Endothelial cell of hepatic sinusoid (primary cell): ENCODE results near the gene CORO1C.
"Not testable (repeated sequence)": the region's sequence is repeated elsewhere in the genome, so short reads cannot be mapped to it uniquely, and the experiment has no call there.

Experiments
- in situ Hi-C: cut with HindIII; loops from 2 replicates; pipeline ENCODE4 v1.10.0; 2017; ENCODE audit warnings: low sequenced_read_pairs

CORO1C gene

DNA sequence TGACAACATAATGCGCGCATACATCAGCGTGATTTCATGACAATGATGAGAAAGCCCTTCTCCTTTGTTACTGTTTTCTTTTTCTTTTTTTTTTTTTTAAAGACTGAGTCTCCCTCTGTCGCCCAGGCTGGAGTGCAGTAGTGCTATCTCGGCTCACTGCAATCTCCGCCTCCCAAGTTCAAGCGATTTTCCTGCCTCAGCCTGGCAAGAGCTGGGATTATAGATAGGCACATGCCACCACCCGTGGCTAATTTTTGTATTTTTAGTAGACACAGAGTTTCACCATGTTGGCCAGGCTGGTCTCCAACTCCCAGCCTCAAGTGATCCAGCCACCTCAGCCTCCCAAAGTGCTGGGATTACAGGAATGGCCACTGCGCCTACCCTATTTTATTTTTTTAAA is 76.7 kb downstream of the CORO1C start:
- in situ Hi-C loops = not testable (repeated sequence)

DNA sequence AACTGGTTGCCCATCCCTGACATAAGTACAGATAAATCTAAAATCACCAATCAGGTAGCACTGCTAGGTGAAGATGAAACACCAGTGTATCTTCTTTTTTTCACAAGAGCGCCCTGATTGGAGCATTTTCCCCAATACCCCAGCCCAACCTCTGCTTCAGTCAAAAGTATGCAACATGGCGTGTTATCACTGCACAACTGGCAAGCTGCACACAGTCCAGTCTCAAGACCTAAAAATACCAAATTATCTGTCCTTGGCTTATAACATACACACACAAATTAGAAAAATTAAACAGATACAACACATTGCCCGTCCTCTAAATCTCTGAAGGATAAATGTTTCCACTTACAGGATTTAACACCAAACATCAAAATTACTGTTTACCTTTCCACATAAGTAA is 77.4 kb downstream of the CORO1C start:
- in situ Hi-C loops = no loop called here

DNA sequence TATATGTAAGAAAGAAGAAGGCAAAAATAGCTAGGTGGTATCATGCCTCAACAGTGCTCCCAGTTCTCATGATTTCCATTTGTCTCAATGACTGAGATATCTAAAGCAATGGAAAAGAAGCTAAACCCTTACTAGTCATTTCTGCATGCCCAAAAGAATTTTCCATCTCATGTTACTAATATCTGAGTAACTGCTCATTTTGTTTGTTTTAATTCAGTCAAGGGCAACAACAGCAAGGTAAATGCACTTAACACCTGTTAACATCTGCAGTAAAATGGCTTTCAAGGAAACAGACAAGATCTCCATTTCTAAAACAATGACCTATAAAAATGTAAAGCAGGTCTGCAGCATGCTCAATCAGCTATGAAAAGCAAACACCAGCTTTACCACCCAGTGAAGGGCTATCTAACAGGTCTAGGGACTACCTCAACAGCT is 78.2 kb downstream of the CORO1C start:
- in situ Hi-C loops = no loop called here

DNA sequence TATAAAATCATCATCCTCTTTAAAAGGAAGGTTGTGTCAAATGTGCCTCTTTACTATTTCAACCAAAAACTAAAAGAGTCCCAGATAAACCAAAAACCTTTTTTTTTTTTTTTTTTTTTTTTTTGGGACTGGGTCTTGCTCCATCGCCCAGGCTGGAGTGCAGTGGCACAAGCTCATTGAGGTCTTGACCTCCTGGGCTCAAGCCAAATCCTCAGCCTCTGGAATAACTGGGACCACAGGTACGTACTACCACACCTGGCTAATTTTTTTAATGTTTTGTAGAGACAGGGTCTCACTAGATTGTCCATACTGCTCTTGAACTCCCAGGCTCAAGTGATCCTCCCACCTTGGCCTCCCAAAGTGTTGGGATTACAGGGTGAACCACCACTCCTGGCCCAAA is 81.2 kb downstream of the CORO1C start:
- in situ Hi-C loops = no loop called here

DNA sequence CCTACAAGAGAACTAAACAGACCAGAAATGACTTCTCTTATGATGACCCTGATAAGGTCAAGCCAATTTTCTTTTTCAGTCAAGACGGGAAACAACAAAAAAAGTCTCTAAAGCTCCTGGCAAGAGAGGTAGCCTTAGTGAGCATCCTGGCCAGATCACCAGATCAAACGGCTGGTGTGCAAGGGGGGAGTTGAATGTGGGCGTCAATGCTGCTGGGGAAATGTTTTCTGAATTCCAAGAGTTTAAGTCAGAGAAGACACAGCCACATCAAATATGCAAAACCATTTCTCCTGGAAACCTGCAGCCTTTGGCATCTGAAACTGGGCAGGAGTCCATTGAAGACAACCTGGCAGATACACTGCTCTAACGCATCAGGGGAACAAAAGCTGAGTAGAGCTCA is 81.6 kb downstream of the CORO1C start:
- in situ Hi-C loops = no loop called here

DNA sequence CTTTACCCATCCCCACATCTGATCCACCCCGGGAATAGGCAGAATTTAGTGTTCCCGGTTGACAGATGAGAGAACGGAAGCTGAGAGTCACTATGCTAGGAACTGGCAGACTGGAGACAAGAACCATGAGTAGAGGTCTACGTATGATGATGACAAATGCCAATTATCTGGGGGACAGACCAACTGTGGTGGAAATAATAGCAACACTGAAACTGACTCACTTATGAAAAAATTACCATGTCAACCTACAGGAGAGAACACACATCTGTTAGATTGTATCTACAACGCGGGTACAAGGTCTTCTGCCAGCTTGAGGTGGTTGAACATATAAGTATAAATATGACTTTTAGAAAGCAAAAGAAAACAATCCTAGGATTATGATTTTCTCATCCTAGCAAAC is 82.2 kb downstream of the CORO1C start:
- in situ Hi-C loops = no loop called here

DNA sequence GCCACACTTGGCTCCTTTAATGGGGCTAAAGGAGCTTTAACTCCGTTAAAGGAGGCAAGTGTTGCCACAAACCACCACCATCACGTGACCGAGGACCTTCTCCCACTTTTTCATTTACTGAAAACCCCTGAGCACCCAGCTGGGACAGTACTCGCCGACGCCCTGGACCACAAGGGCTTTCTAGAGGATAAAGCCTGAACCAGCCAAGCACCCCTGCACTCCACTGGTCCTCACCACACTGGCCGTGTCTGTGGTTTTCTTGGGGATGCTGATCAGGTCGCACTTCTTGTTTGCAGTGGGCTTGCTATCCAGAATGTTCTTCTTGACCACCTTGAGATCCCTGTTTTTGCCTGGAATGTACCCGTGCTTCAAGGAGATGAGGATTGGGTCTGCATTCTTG is 82.9 kb downstream of the CORO1C start:
- in situ Hi-C loops = no loop called here

DNA sequence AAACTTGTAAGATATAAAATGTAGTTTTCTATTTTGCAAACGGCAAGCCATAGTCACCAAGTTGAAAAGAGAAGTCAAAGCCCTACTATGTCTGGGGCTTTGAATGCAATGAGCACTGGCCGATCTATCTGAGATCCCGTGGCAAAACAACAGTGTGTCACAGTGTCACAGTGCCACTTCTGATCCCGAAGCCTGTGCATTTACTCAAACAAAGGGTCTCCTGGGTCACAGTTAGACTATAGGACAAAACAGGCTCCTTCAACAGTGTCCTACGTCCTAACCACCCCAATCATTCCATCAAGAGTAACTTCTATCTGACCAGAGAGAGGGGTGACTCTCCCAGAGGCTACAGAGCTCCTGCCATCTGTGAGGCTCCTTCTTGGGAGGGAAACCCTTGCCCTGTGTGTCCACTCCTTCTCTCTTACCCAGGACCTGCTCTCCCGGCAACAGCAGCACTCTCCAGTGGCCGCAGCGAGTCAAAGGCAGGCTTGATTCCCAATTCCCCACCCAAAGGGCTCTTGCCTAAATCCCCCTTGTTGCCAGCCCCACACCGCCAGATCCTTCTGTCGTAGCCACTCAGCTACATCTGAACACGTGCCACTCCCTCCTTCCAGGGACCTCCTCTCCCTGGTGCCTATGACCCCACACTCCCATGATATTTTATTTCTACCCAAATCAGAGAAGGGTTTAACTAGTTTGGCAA is 83.6 kb downstream of the CORO1C start:
- in situ Hi-C loops = no loop called here

DNA sequence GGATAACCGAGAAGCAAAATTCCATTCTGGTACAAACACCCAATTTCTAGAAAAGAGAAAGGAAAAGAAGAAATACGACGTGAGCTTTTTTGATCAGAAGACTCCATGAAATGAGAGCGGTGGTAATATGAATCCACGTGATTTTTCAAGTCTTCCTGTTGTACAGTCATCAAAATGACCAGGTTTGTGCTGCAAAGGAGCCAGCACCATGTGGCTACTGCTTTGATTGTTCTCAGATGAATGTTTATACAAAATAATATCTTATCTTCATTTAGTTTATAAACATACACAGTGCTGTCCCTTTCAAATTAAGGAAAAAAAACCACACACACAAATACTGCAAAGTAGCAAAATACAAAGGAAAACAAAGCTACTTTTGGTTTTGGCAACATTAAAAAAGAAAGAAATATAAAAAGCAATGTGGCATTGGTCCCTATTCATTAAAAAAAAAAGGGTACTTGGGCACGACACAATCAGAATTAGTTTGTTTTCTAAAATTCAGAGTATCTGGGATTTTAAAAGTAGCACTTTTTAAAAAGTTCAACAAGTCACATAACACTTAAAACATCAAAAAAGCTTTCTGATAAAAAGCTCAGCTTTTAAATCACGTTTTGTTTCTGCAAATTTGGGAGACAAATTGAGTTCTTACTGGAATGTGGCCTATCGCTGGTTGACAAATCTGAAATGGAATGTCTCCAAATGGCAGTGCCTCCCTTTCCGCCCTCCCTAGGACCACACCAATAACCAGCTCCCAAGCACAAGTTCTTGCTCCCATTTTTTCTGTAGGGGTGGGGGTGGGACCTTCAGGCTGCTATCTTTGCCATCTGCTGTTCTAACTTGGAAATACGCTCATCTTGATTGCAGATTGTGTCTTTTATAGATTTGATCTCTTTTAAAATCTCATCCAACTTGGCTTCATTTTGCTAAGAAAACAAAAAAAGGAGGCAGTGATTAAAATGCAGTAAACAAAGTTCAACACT is 84.4 kb downstream of the CORO1C start:
- in situ Hi-C loops = no loop called here

DNA sequence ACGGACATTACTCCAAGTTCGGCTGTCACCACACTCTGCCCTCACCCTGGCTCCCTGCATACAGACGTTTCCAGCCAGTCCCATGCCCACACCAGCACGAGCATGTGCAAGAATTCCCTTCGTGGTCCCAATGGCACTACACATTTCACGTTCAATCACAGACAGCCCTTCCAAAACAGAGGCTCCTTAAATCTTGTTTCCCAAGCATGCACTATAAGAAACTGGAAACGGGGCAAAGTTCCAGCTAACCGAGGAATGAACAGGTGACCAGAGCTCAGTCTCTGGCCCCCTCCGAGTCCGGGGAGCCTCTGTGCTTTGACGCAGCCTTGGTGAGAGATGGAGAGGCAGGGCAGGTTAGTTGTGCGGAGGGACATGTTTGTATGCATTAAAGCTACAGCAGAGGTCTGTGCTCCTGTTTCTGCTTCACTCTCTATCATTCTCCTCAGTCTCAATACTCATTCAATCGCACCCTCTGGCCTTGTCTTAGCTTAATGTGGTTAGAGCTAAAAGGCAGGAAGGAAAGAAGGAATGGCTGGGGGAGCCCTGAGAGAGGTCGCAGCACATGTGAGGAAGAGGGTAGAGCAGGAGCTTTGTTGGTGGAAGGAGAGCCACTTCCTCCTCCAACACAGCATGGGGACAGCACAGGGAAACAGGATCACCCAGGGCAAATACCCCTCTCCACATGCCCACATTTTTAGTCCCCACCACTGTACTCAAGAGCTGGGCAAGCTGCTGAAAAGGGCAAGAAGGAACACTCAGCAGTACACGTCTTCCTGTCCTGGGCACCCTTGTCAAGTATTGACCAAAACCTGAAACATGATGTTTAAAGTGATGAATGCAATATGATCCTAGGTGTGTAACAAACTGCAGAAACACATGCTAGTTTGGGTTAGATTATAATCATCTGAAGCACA is 85.4 kb downstream of the CORO1C start:
- in situ Hi-C loops = no loop called here

DNA sequence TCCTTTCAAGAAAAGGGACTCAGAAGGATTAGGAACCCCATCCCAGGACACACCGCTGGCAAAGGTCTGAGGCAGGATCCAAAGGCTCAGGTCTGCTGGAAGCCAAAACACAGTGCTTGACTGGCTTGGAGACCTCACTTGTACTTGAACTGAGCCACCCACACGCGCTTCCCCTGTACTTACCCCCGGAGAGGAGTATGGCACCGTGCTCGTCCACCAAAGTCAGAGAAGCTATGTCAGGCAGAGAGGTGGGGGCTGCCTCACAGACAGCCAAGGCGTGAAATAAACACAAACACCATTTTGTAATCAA is 86.6 kb downstream of the CORO1C start:
- in situ Hi-C loops = loop anchor here (5.0 kb wide), 1 partner anchor 52 kb away; no protein-coding TSS in a partner anchor

DNA sequence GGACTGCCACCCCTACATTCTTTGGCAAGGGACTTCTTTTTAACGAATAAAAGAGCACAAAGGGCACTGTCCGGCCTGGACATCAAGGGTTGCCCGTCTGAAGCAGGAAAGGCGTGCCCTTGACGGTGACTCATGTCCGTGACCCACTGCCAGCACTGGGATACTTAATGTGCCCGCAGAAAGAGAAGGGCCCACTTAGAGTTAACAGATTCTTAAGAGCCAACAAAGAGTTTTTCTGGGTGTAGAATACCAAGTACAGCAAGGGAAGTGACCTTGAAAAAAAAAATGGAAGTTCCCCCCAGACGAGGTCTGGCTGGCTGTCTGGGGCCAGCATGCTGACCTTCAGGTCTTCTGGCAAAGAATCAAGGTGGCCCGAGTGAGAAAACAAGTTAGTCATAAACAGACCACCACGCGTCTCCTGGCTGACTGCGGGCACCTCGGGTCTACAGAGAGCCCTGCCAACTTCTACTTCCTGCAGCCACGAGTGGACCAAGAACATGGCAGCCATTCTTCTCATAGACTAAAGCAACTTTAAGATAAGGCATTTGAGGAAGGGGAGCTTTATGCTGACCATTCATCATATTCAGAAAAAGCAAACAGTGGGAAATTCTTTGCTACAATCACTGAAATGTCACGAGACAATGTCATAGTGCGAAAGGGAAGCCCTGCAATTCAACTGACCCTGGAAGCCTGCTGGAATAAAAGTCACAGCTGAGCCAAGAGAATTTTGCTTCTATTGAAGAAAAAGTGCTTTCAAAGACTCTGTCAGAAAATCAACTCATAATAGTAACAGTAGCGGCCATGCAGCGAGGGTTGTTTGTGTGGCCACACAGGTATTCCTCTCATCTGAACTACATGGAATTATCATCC is 87.1 kb downstream of the CORO1C start:
- in situ Hi-C loops = loop anchor here (5.0 kb wide), 1 partner anchor 52 kb away; no protein-coding TSS in a partner anchor

DNA sequence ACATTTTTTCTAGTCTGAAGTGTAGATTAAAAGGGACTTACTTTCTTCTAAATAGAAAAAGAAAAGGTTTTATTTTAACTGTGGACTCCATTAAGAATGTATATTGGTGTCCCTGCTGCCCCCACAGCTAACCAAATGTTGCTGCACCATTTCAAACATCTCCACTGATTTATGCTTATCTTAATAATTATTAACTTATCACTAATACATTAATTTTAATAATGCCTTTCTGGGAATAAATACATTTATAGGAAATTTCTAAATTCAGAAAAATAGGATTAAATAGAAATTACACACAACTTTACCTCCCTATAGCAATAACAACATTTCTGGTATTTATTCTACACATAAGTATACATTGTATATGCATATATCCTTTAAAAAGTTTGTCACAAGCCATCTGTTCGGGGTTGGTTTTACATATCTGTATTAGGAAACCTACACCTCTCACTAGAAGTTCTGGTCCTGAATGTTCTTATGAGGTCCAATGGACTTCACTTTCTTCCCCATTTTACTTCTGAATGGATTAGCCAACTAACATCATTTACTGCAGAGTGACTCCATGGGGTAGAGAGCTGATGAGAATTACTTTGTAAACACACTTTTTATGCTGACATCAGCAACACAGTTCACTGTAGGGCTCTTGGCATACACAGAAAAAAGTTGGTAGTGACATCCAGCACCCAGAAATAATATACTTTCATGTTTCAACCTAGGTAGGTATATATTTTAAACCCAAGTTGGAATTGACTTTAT is 88.2 kb downstream of the CORO1C start:
- in situ Hi-C loops = loop anchor here (5.0 kb wide), 1 partner anchor 51 kb away; no protein-coding TSS in a partner anchor

DNA sequence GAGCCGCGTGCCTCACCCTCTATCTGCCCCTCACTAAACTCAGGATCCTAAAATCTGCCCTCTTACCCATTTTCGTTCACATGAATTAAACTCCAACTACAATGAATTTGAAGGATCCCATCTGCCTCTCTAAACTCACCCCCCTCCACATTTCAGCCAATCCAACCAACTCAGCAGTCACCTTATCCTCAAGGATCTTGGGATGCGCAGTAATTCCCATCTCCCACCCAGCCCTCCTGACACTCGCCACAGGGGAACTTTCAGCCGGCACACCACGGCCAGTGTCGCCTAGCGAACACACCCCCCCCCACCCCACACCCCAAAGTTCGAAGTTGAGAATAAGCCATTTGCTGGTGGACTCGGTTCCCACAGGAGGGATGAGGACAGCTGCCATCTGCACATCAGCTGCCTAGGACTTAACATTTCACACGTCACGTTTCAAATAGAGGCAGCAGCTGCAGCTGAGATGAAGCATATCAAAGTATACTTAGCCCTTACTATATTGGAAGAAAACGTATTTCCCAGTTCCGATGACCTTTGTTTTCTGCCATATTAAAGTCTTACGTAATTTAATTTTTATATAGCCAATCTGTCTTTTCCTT is 88.9 kb downstream of the CORO1C start:
- in situ Hi-C loops = loop anchor here (5.0 kb wide), 1 partner anchor 50 kb away; no protein-coding TSS in a partner anchor

DNA sequence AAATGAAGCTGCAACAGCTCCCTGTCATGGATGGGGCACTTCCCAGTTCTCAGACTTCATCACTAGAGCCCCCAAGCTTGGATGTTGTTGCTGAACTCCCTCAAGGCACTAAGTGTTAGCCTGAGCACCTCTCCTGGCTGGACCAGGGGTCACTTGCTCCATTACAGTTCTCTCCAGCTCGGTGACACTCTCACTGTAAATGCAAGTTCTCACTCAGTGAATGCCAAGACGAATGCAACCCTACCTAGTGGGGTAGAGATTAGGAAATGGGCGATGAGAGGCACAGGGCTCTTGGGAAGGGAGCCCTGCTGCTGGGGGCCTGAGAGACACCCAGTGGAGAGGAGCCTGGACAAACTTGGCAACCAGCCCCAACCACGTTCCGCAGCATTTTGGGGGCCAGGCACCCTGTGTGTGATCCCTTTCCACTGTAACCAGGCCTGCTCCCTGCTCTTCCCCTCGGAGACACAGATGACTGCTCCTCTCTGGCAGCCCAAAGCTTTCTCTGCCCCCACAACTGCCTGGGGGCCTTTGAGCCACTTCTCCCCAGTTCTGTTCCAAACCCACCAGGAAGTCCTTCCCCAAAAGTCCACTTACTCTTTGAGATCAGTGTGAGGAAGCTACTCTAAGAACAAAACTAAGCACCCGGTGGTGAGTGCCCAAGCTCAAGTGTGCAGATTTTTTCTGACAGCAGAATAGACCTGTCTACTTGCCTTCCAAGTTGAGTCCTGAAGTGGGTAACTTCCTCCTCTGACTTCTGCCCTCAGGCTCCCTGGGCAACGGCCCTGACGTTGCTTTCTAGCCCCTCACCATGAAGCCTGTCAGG is 89.7 kb downstream of the CORO1C start:
- in situ Hi-C loops = loop anchor here (5.0 kb wide), 1 partner anchor 49 kb away; no protein-coding TSS in a partner anchor

DNA sequence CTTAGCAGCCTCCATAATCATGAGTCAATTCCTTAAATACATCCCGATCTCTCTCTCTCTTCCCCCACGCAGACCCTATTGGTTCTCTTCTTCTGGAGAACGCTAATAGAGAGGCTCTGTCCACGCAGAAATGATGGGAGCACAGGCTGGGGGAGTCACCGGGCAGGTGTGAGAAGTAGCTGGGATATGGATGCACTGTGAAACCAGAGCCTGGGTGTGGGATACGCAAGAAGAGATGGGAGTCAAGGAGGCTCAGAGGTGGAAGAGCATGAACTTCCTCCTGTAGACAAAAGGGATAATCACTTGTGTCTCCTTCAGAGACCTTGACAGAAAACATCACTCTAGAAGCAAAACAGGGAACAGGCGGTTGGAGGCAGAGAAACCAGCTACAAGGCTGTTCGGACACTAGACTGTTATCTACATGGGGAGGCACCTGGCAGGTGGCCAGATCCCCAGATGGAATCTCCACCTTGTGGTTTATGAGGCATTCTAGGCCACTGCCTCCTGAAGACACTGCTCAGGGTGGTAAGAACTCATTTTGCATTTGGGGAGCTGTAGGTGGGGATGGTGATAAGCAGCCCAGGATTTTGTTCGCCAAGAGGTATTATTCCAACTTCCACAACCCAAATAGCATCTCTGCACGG is 90.4 kb downstream of the CORO1C start:
- in situ Hi-C loops = loop anchor here (5.0 kb wide), 1 partner anchor 49 kb away; no protein-coding TSS in a partner anchor
